Uterus (tissue), 4 donors: ENCODE data around the gene TNFRSF11A. TPM values are rescaled to one million over a fixed set of nuclear protein-coding genes. Genes with fewer than 3 reads are reported as not detected.
A peak's percentile ranks its signal among the peaks of the same experiment; 100 is the strongest.

ENCODE experiments used
- DNase-seq, 2 donors: peaks; one replicate each; pipeline ENCODE4 v3.0.0-alpha.2; 2019 to 2020
- H3K27ac ChIP-seq, 2 donors: fragments of 200-600 bp; sonication (generic); 1 replicate in 1 of 2; 2 replicates in 1 of 2; pipeline ENCODE4 v1.5.1; 2016 to 2018
- H3K27me3 ChIP-seq, 2 donors: fragments of 200-600 bp; sonication (generic); one replicate each; pipeline ENCODE4 v1.5.1; 2018 to 2019; ENCODE audit warnings: control low read depth in 1 of 2
- H3K36me3 ChIP-seq, 2 donors: fragments of 200-600 bp; sonication (generic); one replicate each; pipeline ENCODE4 v1.5.1; 2019; ENCODE audit warnings: control low read depth in 1 of 2
- H3K4me1 ChIP-seq, 2 donors: fragments of 200-600 bp; sonication (generic); one replicate each; pipeline ENCODE4 v1.5.1; 2018 to 2019; ENCODE audit warnings: control low read depth in 1 of 2
- H3K4me3 ChIP-seq, 2 donors: fragments of 200-600 bp; sonication (generic); 1 replicate in 1 of 2; 2 replicates in 1 of 2; pipeline ENCODE4 v1.5.1; 2018 to 2019; ENCODE audit warnings: mild to moderate bottlenecking in 1 of 2
- H3K9me3 ChIP-seq, 2 donors: fragments of 200-600 bp; sonication (generic); one replicate each; pipeline ENCODE4 v1.5.1; 2019; ENCODE audit warnings: control low read depth in 1 of 2
- CTCF ChIP-seq, 4 experiments: fragments of 200-600 bp in 2 of 4; fragments of 450-650 bp in 2 of 4; sonication (generic) in 2 of 4; IDR thresholded peaks; one replicate each; pipeline ENCODE4 v1.5.1; 2016 to 2019; ENCODE audit warnings: antibody characterized with exemption in 4 of 4, mild to moderate bottlenecking in 2 of 4, moderate library complexity in 1 of 4
- POLR2A ChIP-seq, 2 donors: fragments of 450-650 bp; IDR thresholded peaks; one replicate each; pipeline ENCODE4 v1.6.1; 2016; ENCODE audit warnings: antibody characterized with exemption in 2 of 2, mild to moderate bottlenecking in 1 of 2, moderate library complexity in 1 of 2
- intact Hi-C: fragments of 100-400 bp; cut with DNase I; formaldehyde crosslinking; loops from one replicate; pipeline ENCODE4 v1.15.1; 2023; ENCODE audit warnings: low total_unique reads
- total RNA-seq, 4 donors: library from RNA; depleted of rRNA in 3 of 4; stranded (reverse); fragments of >200 nt in 3 of 4; gene quantifications; one replicate each; pipeline versions ENCODE4 v1.1.0 to v1.2.4, GENCODE V29; 2014 to 2023
- donor health status: DM: yes; HTN: yes; CAD: no.

The TNFRSF11A gene
- total RNA-seq, 4 donors from 2014 or later: 0.26 to 7.4 (median 5.1) TPM

- H3K27me3 ChIP-seq: no peaks in the 10 kb centered on the region
- H3K9me3 ChIP-seq: no peaks in the 10 kb centered on the region
- no peak overlapping the region for H3K4me3 ChIP-seq
- H3K27ac ChIP-seq: peak overlapping the region in 1 of 2 donors; percentile 36
- H3K36me3 ChIP-seq: no peaks in the 10 kb centered on the region
- intact Hi-C loops: no loop called here
- no peaks in the 10 kb centered on the region for H3K4me1 ChIP-seq
- no peak for DNase-seq
- no peak for TF ChIP-seq POLR2A (IDR thresholded peaks at IDR 0.05)
- TF ChIP-seq CTCF (IDR thresholded peaks at IDR 0.05): no peak
Measured at GRCh38 chr18:62420151-62420512, 95.0 kb downstream of the TNFRSF11A start.

- intact Hi-C loops: no loop called here
- peak in 1 of 2 donors; percentile 36 for DNase-seq
Measured at GRCh38 chr18:62420513-62421209, 95.6 kb downstream of the TNFRSF11A start.

GRCh38 chr18:62425465-62426190, 100.5 kb downstream of the TNFRSF11A start:
- Histone ChIP-seq H3K9me3 (no peaks in the 10 kb centered on the region), H3K27ac (peak overlapping the region; percentile 87 to 88), H3K4me1 (no peaks in the 10 kb centered on the region), H3K36me3 (no peaks in the 10 kb centered on the region), H3K27me3 (no peaks in the 10 kb centered on the region), H3K4me3 (peak overlapping the region; percentile 28 to 33)
- DNase-seq: peak; percentile 85 to 93
- no peak for TF ChIP-seq POLR2A (IDR thresholded peaks at IDR 0.05)
- peak; percentile 82 to 89 (median 89) for TF ChIP-seq CTCF (IDR thresholded peaks at IDR 0.05)
- intact Hi-C loops: no loop called here

More at GRCh38 chr18:62420513-62421209, 95.6 kb downstream of the TNFRSF11A start:
- Histone ChIP-seq H3K4me1 (no peaks in the 10 kb centered on the region), H3K27ac (peak overlapping the region in 1 of 2 donors; percentile 36), H3K36me3 (no peaks in the 10 kb centered on the region), H3K9me3 (no peaks in the 10 kb centered on the region), H3K27me3 (no peaks in the 10 kb centered on the region), H3K4me3 (no peak overlapping the region)
- TF ChIP-seq CTCF (IDR thresholded peaks at IDR 0.05) (no peak), POLR2A (IDR thresholded peaks at IDR 0.05) (no peak)

GRCh38 chr18:62426191-62426488, 101.0 kb downstream of the TNFRSF11A start:
- intact Hi-C loops: no loop called here
- H3K27ac ChIP-seq: peak overlapping the region in 1 of 2 donors; percentile 87
- TF ChIP-seq POLR2A (IDR thresholded peaks at IDR 0.05): no peak
- no peak for TF ChIP-seq CTCF (IDR thresholded peaks at IDR 0.05)

GRCh38 chr18:62432176-62432575, 107.1 kb downstream of the TNFRSF11A start:
- Histone ChIP-seq H3K36me3 (no peaks in the 10 kb centered on the region), H3K27me3 (no peaks in the 10 kb centered on the region), H3K4me3 (no peak overlapping the region), H3K9me3 (no peaks in the 10 kb centered on the region), H3K4me1 (peaks cover under 1 to 4% of the 10 kb centered on the region in 2 donors), H3K27ac (no peak overlapping the region)
- DNase-seq: no peak
- TF ChIP-seq POLR2A (IDR thresholded peaks at IDR 0.05) (no peak), CTCF (IDR thresholded peaks at IDR 0.05) (no peak)
- intact Hi-C loops: no loop called here

More at GRCh38 chr18:62426191-62426488, 101.0 kb downstream of the TNFRSF11A start:
- Histone ChIP-seq H3K4me1 (no peaks in the 10 kb centered on the region), H3K9me3 (no peaks in the 10 kb centered on the region), H3K4me3 (no peak overlapping the region), H3K27me3 (no peaks in the 10 kb centered on the region), H3K36me3 (no peaks in the 10 kb centered on the region)
- DNase-seq: no peak
